Measurements from ENCODE around the gene KLHDC9.

KLHDC9 gene

DNA sequence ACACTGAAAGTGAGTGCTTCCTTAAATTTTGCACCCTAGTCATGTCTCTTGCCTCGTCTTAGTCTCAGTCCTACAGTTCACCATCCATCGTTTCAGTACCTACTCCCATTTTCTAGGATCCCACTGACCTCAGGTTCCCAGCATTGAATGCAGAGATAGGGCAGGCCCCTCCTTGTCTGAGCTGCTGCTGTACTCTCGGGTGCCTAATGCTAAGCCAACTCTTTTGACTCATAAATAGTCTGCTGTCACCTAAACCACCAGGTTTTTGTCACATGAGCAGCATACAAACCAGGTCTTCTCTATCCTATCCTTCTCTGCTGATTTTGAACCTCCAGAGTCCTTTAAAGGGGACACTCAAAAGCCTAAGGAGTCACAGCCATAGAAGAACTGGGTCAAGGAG lies 31.5 kb upstream of the KLHDC9 start:
- no peaks in the 10 kb centered on the region for H3K9me3 ChIP-seq (ENCODE audit: control insufficient read depth in 2 of 2, low read length in 2 of 2)
- H3K4me3 ChIP-seq (ENCODE audit: low read length in 2 of 2) = no peak overlapping the region
- H3K9ac ChIP-seq (ENCODE audit: low read length in 2 of 2) = no peak overlapping the region
- no peaks in the 10 kb centered on the region for H3K36me3 ChIP-seq (ENCODE audit: control insufficient read depth in 2 of 2, insufficient read depth in 2 of 2, low read length in 2 of 2)
- no peak overlapping the region for H3K27ac ChIP-seq (ENCODE audit: low read length)
- H3K4me1 ChIP-seq (ENCODE audit: control insufficient read depth, insufficient read depth, low read length) = no peaks in the 10 kb centered on the region
- peaks cover 0 to 7% of the 10 kb centered on the region in 2 donors for H3K27me3 ChIP-seq (ENCODE audit: control insufficient read depth in 1 of 2, insufficient read depth in 2 of 2, low read length in 2 of 2)

DNA sequence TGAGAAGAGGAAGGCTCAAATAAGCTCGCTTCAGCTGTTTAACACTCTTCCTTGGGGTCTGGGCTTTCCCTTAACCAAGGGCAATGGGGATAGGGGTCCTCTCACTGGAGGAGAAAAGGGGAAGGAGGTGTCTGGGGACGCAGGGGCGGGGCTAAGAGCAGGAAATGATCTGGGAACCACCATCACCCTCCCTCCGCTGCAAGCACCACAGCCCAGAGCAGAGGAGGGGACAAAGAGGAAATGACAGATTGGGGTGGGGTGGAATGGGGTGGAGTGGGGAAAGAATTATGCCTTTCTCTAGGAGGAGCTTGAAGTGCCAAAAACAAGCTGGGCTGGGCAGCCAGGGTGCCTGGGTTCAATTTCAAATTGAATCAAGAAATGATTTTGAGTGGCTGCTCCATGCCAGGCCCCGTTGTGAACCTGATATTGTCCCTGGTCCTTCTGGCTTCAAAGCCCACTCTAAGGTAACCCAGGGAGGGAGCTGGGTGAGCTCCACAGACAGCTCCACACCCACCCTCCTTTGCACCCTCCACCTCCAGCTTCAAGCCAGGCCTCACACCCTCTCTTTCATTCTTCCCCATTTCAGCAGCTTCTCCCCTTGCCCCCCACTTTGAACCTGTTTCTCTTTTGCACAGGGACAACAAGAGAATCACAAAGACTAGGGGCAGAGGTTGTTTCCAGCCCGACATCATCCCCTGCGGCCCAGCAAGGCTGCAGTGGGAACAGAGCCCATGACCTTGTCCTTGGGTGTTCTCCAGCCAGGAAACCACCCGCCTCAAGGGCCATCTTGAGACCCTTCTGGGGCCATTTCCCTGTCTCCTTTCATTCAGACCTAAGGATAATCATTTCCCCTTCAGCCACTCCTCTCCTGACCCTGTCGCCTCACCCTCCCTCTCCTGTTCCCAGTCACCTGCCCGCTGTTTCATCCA lies 29.6 kb upstream of the KLHDC9 start:
- Histone ChIP-seq H3K9me3 (ENCODE audit: control insufficient read depth in 2 of 2, low read length in 2 of 2) (no peaks in the 10 kb centered on the region), H3K27ac (ENCODE audit: low read length) (no peak overlapping the region), H3K36me3 (ENCODE audit: control insufficient read depth in 2 of 2, insufficient read depth in 2 of 2, low read length in 2 of 2) (no peaks in the 10 kb centered on the region), H3K4me1 (ENCODE audit: control insufficient read depth, insufficient read depth, low read length) (no peaks in the 10 kb centered on the region), H3K4me3 (ENCODE audit: low read length in 2 of 2) (peak overlapping the region in 1 of 2 donors; percentile 52), H3K9ac (ENCODE audit: low read length in 2 of 2) (no peak overlapping the region), H3K27me3 (ENCODE audit: control insufficient read depth in 1 of 2, insufficient read depth in 2 of 2, low read length in 2 of 2) (peaks cover 0 to 7% of the 10 kb centered on the region in 2 donors)

DNA sequence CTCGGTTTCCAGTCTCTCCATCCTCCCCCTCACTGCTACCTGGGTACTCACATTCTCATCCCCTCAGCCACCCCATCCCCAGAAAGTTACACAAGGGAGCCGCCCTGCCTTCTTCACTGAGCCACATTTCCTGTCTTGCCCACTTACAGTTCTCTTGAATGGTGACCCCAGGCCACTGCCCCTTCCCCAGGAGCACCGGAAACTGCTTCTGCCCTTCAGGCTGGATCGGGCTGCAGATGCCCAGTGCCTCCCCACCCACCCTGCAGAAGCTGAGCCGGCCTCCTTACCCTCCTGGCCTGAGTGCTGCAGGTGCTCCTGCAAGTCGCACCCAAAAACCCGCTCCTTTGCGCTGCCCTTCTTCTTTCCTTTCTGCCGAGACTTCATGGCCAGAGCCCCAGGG lies 28.9 kb upstream of the KLHDC9 start:
- Histone ChIP-seq H3K36me3 (ENCODE audit: control insufficient read depth in 2 of 2, insufficient read depth in 2 of 2, low read length in 2 of 2) (no peaks in the 10 kb centered on the region), H3K27ac (ENCODE audit: low read length) (no peak overlapping the region), H3K4me1 (ENCODE audit: control insufficient read depth, insufficient read depth, low read length) (no peaks in the 10 kb centered on the region), H3K27me3 (ENCODE audit: control insufficient read depth in 1 of 2, insufficient read depth in 2 of 2, low read length in 2 of 2) (peaks cover 0 to 7% of the 10 kb centered on the region in 2 donors), H3K9ac (ENCODE audit: low read length in 2 of 2) (no peak overlapping the region), H3K4me3 (ENCODE audit: low read length in 2 of 2) (peak overlapping the region in 1 of 2 donors; percentile 52), H3K9me3 (ENCODE audit: control insufficient read depth in 2 of 2, low read length in 2 of 2) (no peaks in the 10 kb centered on the region)

DNA sequence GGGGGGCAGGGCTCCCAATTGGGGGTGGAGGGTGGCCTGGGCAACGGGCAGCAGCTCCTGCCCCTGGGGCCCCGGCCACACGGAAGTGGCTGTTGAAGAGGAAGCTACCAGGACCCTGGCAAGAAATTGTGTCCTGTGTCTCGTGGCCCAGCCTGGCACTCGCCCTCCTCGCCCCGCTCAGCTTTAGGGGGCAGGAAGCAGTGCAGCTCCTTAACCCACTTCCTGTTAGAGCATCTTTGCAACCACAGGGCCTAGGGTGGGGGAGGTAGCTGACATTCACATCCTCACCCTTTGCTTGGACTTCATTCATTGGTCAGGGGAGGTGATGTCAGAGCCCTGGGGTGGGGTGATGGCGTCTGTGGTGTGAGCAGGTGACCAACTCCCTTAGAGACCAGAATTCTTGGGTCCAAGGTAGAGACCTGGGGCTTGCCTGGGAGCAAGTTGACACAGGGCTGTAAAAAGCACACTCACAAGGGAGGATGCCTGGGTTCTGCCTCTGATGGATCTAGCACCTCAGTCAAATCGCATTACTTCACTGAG lies 28.4 kb upstream of the KLHDC9 start, which contains the start of gene ARHGAP30:
ARHGAP30 (minus strand) TSS at position 161 of the 540 bp plus-strand sequence. CDS start 267 bp downstream, outside the sequence.
- Histone ChIP-seq H3K27me3 (ENCODE audit: control insufficient read depth in 1 of 2, insufficient read depth in 2 of 2, low read length in 2 of 2) (peaks cover 0 to 7% of the 10 kb centered on the region in 2 donors), H3K36me3 (ENCODE audit: control insufficient read depth in 2 of 2, insufficient read depth in 2 of 2, low read length in 2 of 2) (no peaks in the 10 kb centered on the region), H3K27ac (ENCODE audit: low read length) (no peak within 1 kb of the TSS), H3K4me1 (ENCODE audit: control insufficient read depth, insufficient read depth, low read length) (no peaks in the 10 kb centered on the region), H3K9ac (ENCODE audit: low read length in 2 of 2) (no peak within 1 kb of the TSS), H3K9me3 (ENCODE audit: control insufficient read depth in 2 of 2, low read length in 2 of 2) (no peaks in the 10 kb centered on the region), H3K4me3 (ENCODE audit: low read length in 2 of 2) (peak within 1 kb of the TSS in 1 of 2 donors; percentile 52)

DNA sequence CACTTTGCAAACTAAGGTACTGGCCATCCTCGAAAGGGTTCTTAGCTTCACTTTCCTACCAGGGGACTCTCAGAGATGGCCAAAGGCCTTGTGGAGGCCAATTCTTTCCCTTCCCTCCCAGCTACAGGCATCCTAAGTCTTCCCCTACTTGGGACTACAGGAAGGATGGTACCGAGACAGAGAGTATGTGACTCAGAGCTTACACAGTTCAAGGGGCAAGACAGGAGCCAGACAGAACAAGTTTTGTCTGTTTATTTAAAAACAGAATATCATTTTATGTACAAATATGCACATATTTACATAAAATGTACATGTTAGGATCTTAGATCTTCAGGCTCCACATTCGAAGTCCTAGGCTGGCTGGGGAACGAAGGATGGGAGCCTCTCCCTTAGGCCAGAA lies 27.4 kb upstream of the KLHDC9 start:
- no peaks in the 10 kb centered on the region for H3K4me1 ChIP-seq (ENCODE audit: control insufficient read depth, insufficient read depth, low read length)
- H3K9ac ChIP-seq (ENCODE audit: low read length in 2 of 2) = no peak overlapping the region
- no peak overlapping the region for H3K27ac ChIP-seq (ENCODE audit: low read length)
- H3K36me3 ChIP-seq (ENCODE audit: control insufficient read depth in 2 of 2, insufficient read depth in 2 of 2, low read length in 2 of 2) = no peaks in the 10 kb centered on the region
- peaks cover 0 to 7% of the 10 kb centered on the region in 2 donors for H3K27me3 ChIP-seq (ENCODE audit: control insufficient read depth in 1 of 2, insufficient read depth in 2 of 2, low read length in 2 of 2)
- H3K4me3 ChIP-seq (ENCODE audit: low read length in 2 of 2) = no peak overlapping the region
- no peaks in the 10 kb centered on the region for H3K9me3 ChIP-seq (ENCODE audit: control insufficient read depth in 2 of 2, low read length in 2 of 2)

DNA sequence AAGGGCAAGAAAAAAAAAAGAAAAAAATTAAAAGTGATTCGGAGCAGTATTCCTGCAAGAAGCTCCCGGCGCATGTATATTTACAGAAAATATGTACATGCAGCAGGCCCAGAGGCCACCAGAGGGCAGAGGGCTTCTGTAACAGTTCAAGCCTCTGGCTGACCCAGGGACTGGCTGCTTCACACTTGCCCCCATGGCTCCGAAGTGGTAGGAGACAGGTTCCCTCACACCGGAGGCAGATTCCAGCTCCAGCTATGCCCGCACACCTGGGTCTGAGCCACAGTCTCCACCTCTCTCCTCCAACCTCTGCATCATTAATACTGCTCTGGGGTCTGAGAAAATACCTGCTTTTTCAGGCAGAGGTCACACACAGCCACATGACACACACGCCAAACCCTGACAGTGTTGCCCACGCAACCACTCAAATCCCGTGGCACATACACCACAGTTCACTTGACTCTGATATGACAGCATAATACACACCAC lies 26.2 kb upstream of the KLHDC9 start:
- no peak overlapping the region for H3K27ac ChIP-seq (ENCODE audit: low read length)
- H3K36me3 ChIP-seq (ENCODE audit: control insufficient read depth in 2 of 2, insufficient read depth in 2 of 2, low read length in 2 of 2) = no peaks in the 10 kb centered on the region
- peaks cover 0 to 7% of the 10 kb centered on the region in 2 donors for H3K27me3 ChIP-seq (ENCODE audit: control insufficient read depth in 1 of 2, insufficient read depth in 2 of 2, low read length in 2 of 2)
- H3K9ac ChIP-seq (ENCODE audit: low read length in 2 of 2) = no peak overlapping the region
- H3K9me3 ChIP-seq (ENCODE audit: control insufficient read depth in 2 of 2, low read length in 2 of 2) = no peaks in the 10 kb centered on the region
- H3K4me1 ChIP-seq (ENCODE audit: control insufficient read depth, insufficient read depth, low read length) = no peaks in the 10 kb centered on the region
- no peak overlapping the region for H3K4me3 ChIP-seq (ENCODE audit: low read length in 2 of 2)

DNA sequence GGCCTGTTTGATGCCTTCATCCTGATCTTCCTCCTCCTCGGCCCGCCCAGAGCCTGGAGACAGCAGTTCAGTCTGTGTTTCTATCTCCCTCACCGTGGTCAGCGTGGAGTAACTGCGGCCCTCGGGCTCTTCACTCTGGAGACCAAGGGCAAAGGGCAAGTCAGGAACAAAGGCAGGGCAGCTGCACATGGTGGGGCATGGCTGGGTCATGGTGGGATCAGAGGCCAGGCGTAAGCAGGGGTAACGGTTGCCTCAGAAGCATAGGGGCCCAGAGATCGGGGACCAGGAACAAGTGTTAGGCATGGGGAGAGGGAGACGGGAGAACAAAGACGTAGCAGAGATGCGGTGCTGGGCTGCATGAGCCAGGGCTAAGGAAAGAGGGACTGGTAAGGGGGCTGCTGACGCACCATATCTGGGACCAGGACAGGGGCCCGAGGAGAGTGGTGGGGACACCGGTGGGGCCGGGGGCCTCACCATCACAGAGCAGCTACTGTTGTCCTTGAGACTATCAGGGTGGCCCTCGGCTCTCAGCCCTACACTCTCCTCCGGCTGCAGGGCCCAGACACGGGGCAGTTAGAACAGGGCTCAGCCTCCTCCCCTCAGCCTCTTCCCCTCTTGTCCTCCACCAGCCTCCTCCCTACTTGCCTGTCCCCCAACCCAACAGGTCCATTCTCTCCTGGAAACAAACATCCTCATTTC lies 25.3 kb upstream of the KLHDC9 start:
- Histone ChIP-seq H3K36me3 (ENCODE audit: control insufficient read depth in 2 of 2, insufficient read depth in 2 of 2, low read length in 2 of 2) (no peaks in the 10 kb centered on the region), H3K27ac (ENCODE audit: low read length) (no peak overlapping the region), H3K4me3 (ENCODE audit: low read length in 2 of 2) (no peak overlapping the region), H3K4me1 (ENCODE audit: control insufficient read depth, insufficient read depth, low read length) (no peaks in the 10 kb centered on the region), H3K9ac (ENCODE audit: low read length in 2 of 2) (no peak overlapping the region), H3K9me3 (ENCODE audit: control insufficient read depth in 2 of 2, low read length in 2 of 2) (no peaks in the 10 kb centered on the region), H3K27me3 (ENCODE audit: control insufficient read depth in 1 of 2, insufficient read depth in 2 of 2, low read length in 2 of 2) (peaks cover 0 to 5% of the 10 kb centered on the region in 2 donors)

DNA sequence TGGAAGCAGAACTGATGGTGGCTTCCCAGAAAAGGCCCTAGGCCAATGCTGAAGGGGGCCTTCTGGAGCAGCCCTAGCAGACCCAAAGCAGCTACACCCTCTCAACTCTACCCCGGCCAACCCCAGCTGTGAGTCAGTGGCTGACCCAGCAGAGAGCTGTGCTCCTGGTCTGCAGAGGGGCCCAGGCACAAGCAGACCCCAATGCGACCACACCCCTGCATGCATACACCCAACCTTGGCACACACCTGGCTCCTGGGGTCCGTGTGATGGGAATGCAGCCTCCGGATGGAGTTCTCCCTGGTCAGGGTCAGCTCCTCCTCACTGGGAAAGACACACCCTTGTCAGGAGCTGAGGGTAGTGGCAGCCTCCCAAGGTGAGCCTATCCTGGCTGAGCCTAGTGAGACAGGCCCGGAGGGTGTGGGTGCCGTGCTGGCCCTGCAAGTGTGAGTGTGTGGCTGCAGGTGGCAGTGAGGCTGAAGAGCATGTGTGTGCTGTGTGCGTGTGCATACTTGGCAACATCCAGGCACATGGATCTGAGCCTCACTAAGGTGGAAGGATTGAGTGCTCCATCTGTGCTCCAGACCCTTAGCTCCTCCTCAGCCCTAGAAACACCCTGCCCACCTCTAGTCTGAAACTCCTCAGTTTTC lies 24.6 kb upstream of the KLHDC9 start:
- Histone ChIP-seq H3K27ac (ENCODE audit: low read length) (no peak overlapping the region), H3K9me3 (ENCODE audit: control insufficient read depth in 2 of 2, low read length in 2 of 2) (no peaks in the 10 kb centered on the region), H3K36me3 (ENCODE audit: control insufficient read depth in 2 of 2, insufficient read depth in 2 of 2, low read length in 2 of 2) (no peaks in the 10 kb centered on the region), H3K4me1 (ENCODE audit: control insufficient read depth, insufficient read depth, low read length) (no peaks in the 10 kb centered on the region), H3K9ac (ENCODE audit: low read length in 2 of 2) (no peak overlapping the region), H3K4me3 (ENCODE audit: low read length in 2 of 2) (no peak overlapping the region), H3K27me3 (ENCODE audit: control insufficient read depth in 1 of 2, insufficient read depth in 2 of 2, low read length in 2 of 2) (peaks cover 0 to 5% of the 10 kb centered on the region in 2 donors)

DNA sequence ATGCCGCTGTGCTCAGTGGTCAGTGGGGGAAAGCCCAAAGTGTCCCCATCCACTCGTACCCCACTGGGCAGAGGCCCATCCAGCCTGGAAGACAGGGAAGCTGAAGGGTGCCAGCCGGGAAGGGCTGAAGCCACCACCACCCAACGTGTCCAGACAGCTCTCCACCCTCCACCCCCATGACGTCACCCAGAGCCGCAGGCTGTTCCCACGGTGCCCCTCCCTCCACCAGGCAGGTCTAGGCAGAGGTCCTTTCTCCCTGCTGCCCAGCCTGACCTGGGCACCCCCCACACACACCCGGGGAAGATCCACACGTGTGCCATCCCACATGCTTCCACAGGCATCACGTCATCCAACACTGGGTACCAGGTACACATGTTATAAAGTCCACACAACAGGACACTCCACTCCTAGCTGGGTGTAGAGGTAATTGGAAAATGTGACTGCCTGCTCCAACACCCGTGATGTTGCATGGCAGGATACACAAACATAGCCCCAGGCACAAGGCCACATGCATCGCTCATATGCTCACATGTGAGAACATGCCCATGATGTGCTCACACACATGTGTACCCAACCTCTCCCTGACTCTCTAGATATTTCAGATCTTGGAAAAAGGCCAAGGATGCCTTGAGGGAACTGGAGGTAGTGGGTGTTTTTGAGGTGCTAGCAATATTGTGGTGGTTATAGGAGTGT lies 23.3 kb upstream of the KLHDC9 start:
- Histone ChIP-seq H3K4me1 (ENCODE audit: control insufficient read depth, insufficient read depth, low read length) (no peaks in the 10 kb centered on the region), H3K27me3 (ENCODE audit: control insufficient read depth in 1 of 2, insufficient read depth in 2 of 2, low read length in 2 of 2) (peaks cover 0 to 10% of the 10 kb centered on the region in 2 donors), H3K36me3 (ENCODE audit: control insufficient read depth in 2 of 2, insufficient read depth in 2 of 2, low read length in 2 of 2) (no peaks in the 10 kb centered on the region), H3K9ac (ENCODE audit: low read length in 2 of 2) (no peak overlapping the region), H3K4me3 (ENCODE audit: low read length in 2 of 2) (no peak overlapping the region), H3K9me3 (ENCODE audit: control insufficient read depth in 2 of 2, low read length in 2 of 2) (no peaks in the 10 kb centered on the region), H3K27ac (ENCODE audit: low read length) (no peak overlapping the region)

DNA sequence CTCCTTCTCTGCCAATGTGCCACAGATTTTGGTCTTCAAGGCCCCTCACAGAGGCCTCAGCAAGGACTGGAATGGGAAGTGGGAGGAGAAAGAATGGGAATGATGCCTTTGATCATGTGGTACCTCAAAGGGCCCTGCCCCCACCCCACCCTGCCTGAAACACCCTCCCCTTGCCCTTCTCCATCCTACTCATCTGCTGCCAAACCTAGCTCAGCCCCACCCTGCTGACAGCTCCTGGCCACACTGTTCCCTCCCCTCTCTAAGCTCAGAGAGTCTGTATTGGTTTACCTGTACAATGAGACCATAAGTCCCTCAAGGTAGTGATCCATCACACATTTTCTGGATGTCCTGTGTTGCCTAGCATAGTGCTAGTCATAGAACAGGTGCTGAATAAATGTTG lies 21.8 kb upstream of the KLHDC9 start:
- Histone ChIP-seq H3K9me3 (ENCODE audit: control insufficient read depth in 2 of 2, low read length in 2 of 2) (no peaks in the 10 kb centered on the region), H3K4me3 (ENCODE audit: low read length in 2 of 2) (no peak overlapping the region), H3K9ac (ENCODE audit: low read length in 2 of 2) (no peak overlapping the region), H3K4me1 (ENCODE audit: control insufficient read depth, insufficient read depth, low read length) (no peaks in the 10 kb centered on the region), H3K27ac (ENCODE audit: low read length) (no peak overlapping the region), H3K36me3 (ENCODE audit: control insufficient read depth in 2 of 2, insufficient read depth in 2 of 2, low read length in 2 of 2) (no peaks in the 10 kb centered on the region), H3K27me3 (ENCODE audit: control insufficient read depth in 1 of 2, insufficient read depth in 2 of 2, low read length in 2 of 2) (peaks cover 0 to 10% of the 10 kb centered on the region in 2 donors)
